Uterus (tissue), 2 donors: Measurements from ENCODE around the gene PRRX2.

Source experiments
- POLR2A ChIP-seq, 2 donors: fragments of 450-650 bp; IDR thresholded peaks; one replicate each; pipeline ENCODE4 v1.6.1; 2016; ENCODE audit warnings: antibody characterized with exemption in 2 of 2, mild to moderate bottlenecking in 1 of 2, moderate library complexity in 1 of 2
- TF ChIP-seq, protein P1 (sequence below), 4 experiments: fragments of 200-600 bp in 2 of 4; fragments of 450-650 bp in 2 of 4; sonication (generic) in 2 of 4; IDR thresholded peaks; one replicate each; pipeline ENCODE4 v1.5.1; 2016 to 2019; ENCODE audit warnings: antibody characterized with exemption in 4 of 4, mild to moderate bottlenecking in 2 of 4, moderate library complexity in 1 of 4

DNA sequence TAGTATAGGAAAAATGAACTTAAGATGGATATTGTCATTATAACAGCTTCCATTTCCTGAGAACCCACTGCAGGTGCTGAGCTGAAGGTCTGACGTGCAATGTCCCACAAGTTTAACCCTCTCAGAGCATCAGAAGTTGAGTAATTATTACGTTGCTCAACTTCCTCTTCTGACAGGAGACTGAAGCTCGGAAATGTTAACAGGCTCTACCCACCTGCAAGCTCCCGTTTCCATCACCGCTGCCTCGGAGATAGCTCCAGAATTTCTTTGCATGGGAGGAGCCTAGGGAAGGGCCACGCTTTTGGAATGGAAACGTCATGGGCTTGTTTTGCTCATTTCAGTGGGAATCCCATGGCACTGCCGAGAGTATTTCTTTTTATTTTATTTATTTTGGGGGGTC lies 40.5 kb upstream of the PRRX2 start:
- TF ChIP-seq, protein P1, sequence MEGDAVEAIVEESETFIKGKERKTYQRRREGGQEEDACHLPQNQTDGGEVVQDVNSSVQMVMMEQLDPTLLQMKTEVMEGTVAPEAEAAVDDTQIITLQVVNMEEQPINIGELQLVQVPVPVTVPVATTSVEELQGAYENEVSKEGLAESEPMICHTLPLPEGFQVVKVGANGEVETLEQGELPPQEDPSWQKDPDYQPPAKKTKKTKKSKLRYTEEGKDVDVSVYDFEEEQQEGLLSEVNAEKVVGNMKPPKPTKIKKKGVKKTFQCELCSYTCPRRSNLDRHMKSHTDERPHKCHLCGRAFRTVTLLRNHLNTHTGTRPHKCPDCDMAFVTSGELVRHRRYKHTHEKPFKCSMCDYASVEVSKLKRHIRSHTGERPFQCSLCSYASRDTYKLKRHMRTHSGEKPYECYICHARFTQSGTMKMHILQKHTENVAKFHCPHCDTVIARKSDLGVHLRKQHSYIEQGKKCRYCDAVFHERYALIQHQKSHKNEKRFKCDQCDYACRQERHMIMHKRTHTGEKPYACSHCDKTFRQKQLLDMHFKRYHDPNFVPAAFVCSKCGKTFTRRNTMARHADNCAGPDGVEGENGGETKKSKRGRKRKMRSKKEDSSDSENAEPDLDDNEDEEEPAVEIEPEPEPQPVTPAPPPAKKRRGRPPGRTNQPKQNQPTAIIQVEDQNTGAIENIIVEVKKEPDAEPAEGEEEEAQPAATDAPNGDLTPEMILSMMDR (IDR thresholded peaks at IDR 0.05), result no peak
- TF ChIP-seq POLR2A (IDR thresholded peaks at IDR 0.05), result no peak
